NCI-H526 treated with DMSO at 0.1 percent for 48 hours (cell line): Measurements from ENCODE around the gene ST7.

Source experiments
- DNase-seq: peaks from one replicate; lab custom pipeline; 2025; lab: John Stamatoyannopoulos, UW

ST7 gene

GRCh38 chr7:117273814-117274225, 320.5 kb downstream of the ST7 start:
- no peak for DNase-seq

GRCh38 chr7:117274951-117275350, 321.6 kb downstream of the ST7 start:
- no peak for DNase-seq

GRCh38 chr7:117277576-117277975, 324.3 kb downstream of the ST7 start:
- DNase-seq: no peak

GRCh38 chr7:117278040-117278439, 324.7 kb downstream of the ST7 start:
- no peak for DNase-seq

GRCh38 chr7:117279203-117279602, 325.9 kb downstream of the ST7 start:
- DNase-seq: no peak
